Left lung (tissue), 10 donors: ENCODE results near the gene NXN. TPM values are rescaled to one million over a fixed set of nuclear protein-coding genes. Genes with fewer than 3 reads are reported as not detected.

ENCODE experiments used
- ATAC-seq: fragments of 200-7000 bp; cut with Tn5 transposase; one replicate; pipeline ENCODE4 v1.9.1; 2020; ENCODE audit warnings: moderate library complexity
- DNase-seq, 4 donors: peaks; one replicate each; pipeline ENCODE4 v3.0.0-alpha.2; 2013 to 2020
- H3K27ac ChIP-seq, 2 donors: fragments of 200-600 bp; sonication (generic) in 1 of 2; one replicate each; pipeline versions ENCODE4 v1.5.0 to v1.8.0; 2020 to 2021
- H3K27me3 ChIP-seq, 2 donors: fragments of 200-600 bp; sonication (generic) in 1 of 2; one replicate each; pipeline versions ENCODE4 v1.5.0 to v1.8.0; 2020 to 2021
- H3K36me3 ChIP-seq, 2 donors: fragments of 200-600 bp; sonication (generic) in 1 of 2; one replicate each; pipeline versions ENCODE4 v1.5.0 to v1.8.0; 2020 to 2021
- H3K4me1 ChIP-seq, 2 donors: fragments of 200-600 bp; one replicate each; pipeline ENCODE4 v1.8.0; 2021
- H3K4me3 ChIP-seq, 2 donors: fragments of 200-600 bp; sonication (generic) in 1 of 2; one replicate each; pipeline versions ENCODE4 v1.5.0 to v1.8.0; 2020 to 2021; ENCODE audit warnings: mild to moderate bottlenecking in 1 of 2
- H3K9me3 ChIP-seq, 2 donors: fragments of 200-600 bp; sonication (generic) in 1 of 2; one replicate each; pipeline versions ENCODE4 v1.5.0 to v1.8.0; 2020 to 2021
- intact Hi-C, 2 donors: fragments of 100-400 bp; cut with DNase I; formaldehyde crosslinking; loops; one replicate each; pipeline versions ENCODE4 v1.11.2 to v1.14.2; 2022
- polyA plus RNA-seq, 6 donors: library from polyadenylated mRNA; unstranded; fragments of 120-200 nt; gene quantifications; one replicate each; pipeline ENCODE4 v1.2.1, GENCODE V29; 2013; ENCODE audit not compliant: insufficient read length in 6 of 6
- total RNA-seq, 2 donors: library from RNA; stranded (reverse); fragmentation: NEBNext Ultra II Directional; extraction: Animal tissue kit (Norgen Biotek cat#: 25700); gene quantifications; one replicate each; pipeline ENCODE4 v1.2.1, GENCODE V29; 2021
- TF ChIP-seq, protein P1 (sequence below), 2 donors: fragments of 200-600 bp; sonication (generic) in 1 of 2; IDR thresholded peaks; one replicate each; pipeline versions ENCODE4 v1.5.0 to v1.8.0; 2021; ENCODE audit warnings: antibody characterized with exemption in 2 of 2
- donor health status: DM: no; HTN: yes; CAD: no.
- donor health status: DM: no; HTN: no; CAD: no.

Gene NXN
- total and polyA plus RNA-seq, 8 donors, result 33.8 to 59.1 (median 55.1) TPM

- Histone ChIP-seq H3K36me3 (no peaks in the 10 kb centered on the region), H3K9me3 (no peaks in the 10 kb centered on the region), H3K4me3 (no peak overlapping the region), H3K27me3 (no peaks in the 10 kb centered on the region), H3K27ac (peak overlapping the region; percentile 60 to 66), H3K4me1 (peaks cover 0 to 16% of the 10 kb centered on the region in 2 donors)
- DNase-seq, result no peak
- intact Hi-C loops, result no loop called here
- ATAC-seq, result no peak
- TF ChIP-seq, protein P1, sequence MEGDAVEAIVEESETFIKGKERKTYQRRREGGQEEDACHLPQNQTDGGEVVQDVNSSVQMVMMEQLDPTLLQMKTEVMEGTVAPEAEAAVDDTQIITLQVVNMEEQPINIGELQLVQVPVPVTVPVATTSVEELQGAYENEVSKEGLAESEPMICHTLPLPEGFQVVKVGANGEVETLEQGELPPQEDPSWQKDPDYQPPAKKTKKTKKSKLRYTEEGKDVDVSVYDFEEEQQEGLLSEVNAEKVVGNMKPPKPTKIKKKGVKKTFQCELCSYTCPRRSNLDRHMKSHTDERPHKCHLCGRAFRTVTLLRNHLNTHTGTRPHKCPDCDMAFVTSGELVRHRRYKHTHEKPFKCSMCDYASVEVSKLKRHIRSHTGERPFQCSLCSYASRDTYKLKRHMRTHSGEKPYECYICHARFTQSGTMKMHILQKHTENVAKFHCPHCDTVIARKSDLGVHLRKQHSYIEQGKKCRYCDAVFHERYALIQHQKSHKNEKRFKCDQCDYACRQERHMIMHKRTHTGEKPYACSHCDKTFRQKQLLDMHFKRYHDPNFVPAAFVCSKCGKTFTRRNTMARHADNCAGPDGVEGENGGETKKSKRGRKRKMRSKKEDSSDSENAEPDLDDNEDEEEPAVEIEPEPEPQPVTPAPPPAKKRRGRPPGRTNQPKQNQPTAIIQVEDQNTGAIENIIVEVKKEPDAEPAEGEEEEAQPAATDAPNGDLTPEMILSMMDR (IDR thresholded peaks at IDR 0.05), result no peak
Measured at GRCh38 chr17:916315-916714, 63.3 kb downstream of the NXN start.

GRCh38 chr17:915538-916201 is 63.9 kb downstream of the NXN start:
- no peaks in the 10 kb centered on the region for H3K27me3 ChIP-seq
- TF ChIP-seq, protein P1 (IDR thresholded peaks at IDR 0.05), result no peak
- H3K9me3 ChIP-seq, result no peaks in the 10 kb centered on the region
- ATAC-seq (peak; percentile 71), DNase-seq (peak in 2 of 4 donors; percentile 62 to 84)
- H3K27ac ChIP-seq, result peak overlapping the region; percentile 60 to 66
- intact Hi-C loops, result no loop called here
- H3K36me3 ChIP-seq, result no peaks in the 10 kb centered on the region
- peaks cover 0 to 16% of the 10 kb centered on the region in 2 donors for H3K4me1 ChIP-seq
- H3K4me3 ChIP-seq, result no peak overlapping the region

- no peak for DNase-seq
- peaks cover 0 to 19% of the 10 kb centered on the region in 2 donors for H3K4me1 ChIP-seq
- ATAC-seq, result no peak
- H3K9me3 ChIP-seq, result no peaks in the 10 kb centered on the region
- no peak overlapping the region for H3K27ac ChIP-seq
- H3K4me3 ChIP-seq, result no peak overlapping the region
- TF ChIP-seq, protein P1 (IDR thresholded peaks at IDR 0.05), result no peak
- H3K27me3 ChIP-seq, result no peaks in the 10 kb centered on the region
- intact Hi-C loops, result no loop called here
- no peaks in the 10 kb centered on the region for H3K36me3 ChIP-seq
Measured at GRCh38 chr17:914561-914960, 65.0 kb downstream of the NXN start.

DNA sequence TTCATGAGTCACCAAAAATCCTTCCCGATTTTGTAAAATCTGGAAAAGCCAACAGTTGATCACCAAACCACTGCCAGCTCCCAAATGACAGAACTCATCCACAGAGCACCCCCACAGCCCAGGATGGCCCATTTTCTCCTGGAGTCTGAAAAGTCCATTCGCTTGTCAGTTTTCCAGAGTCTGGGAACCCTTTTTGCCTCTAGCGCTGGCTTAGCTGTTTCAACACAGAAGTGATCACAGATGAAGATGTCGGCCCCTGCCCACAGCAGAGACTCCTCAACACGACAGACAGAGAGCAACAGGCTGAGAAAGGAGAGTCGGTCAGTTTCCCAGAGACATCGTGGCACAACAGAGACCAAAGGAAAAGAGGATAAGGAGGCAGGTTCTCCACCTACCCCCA is 66.4 kb downstream of the NXN start:
- Histone ChIP-seq H3K27ac (no peak overlapping the region), H3K9me3 (no peaks in the 10 kb centered on the region), H3K4me1 (peaks cover 3 to 23% of the 10 kb centered on the region in 2 donors), H3K4me3 (no peak overlapping the region), H3K27me3 (no peaks in the 10 kb centered on the region), H3K36me3 (no peaks in the 10 kb centered on the region)
- intact Hi-C loops, result no loop called here
- TF ChIP-seq, protein P1 (IDR thresholded peaks at IDR 0.05), result no peak
- no peak for ATAC-seq
- DNase-seq, result no peak

GRCh38 chr17:909642-910323 is 69.8 kb downstream of the NXN start:
- intact Hi-C loops, result loop anchor here in 1 of 2 donors (10.0 kb wide), 1 partner anchor 65 kb away; the partner anchor contains the start of gene NXN
- Histone ChIP-seq H3K27me3 (no peaks in the 10 kb centered on the region), H3K36me3 (no peaks in the 10 kb centered on the region), H3K9me3 (no peaks in the 10 kb centered on the region), H3K4me1 (peaks cover 3 to 7% of the 10 kb centered on the region in 2 donors), H3K27ac (peak overlapping the region in 1 of 2 donors; percentile 41), H3K4me3 (no peak overlapping the region)
- ATAC-seq, result no peak
- TF ChIP-seq, protein P1 (IDR thresholded peaks at IDR 0.05), result no peak
- no peak for DNase-seq
